HT1080 (cell line): Measurements from ENCODE around the gene SNHG17. TPM values are rescaled to one million over a fixed set of nuclear protein-coding genes. Genes with fewer than 3 reads are reported as not detected.
"Not testable (repeated sequence)": the region's sequence is repeated elsewhere in the genome, so short reads cannot be mapped to it uniquely, and the experiment has no call there.

Experiments used
- DNase-seq: peaks from one replicate; pipeline ENCODE4 v3.0.0-alpha.2; 2015; ENCODE audit warnings: low read depth
- polyA plus RNA-seq, 2 experiments: library from polyadenylated mRNA; depleted of rRNA; stranded (reverse); fragments of >200 nt; gene quantifications; 2 replicates each; pipeline ENCODE4 v1.2.3, GENCODE V29; 2015
- total RNA-seq: library from RNA; depleted of rRNA; stranded (reverse); fragments of >200 nt; shearing (Covaris generic); gene quantifications from 2 replicates; pipeline ENCODE4 v1.2.3, GENCODE V29; 2014; rRNA removed

The SNHG17 gene
- total RNA-seq: 25.2 and 38.1 TPM in 2 replicates
- 33.3 and 34.3 TPM in 2 replicates for polyA plus RNA-seq (2015; cell fraction: cytosol; rRNA removed)
- 106 and 117 TPM in 2 replicates for polyA plus RNA-seq (2015; cell fraction: nucleus; rRNA removed)

DNA sequence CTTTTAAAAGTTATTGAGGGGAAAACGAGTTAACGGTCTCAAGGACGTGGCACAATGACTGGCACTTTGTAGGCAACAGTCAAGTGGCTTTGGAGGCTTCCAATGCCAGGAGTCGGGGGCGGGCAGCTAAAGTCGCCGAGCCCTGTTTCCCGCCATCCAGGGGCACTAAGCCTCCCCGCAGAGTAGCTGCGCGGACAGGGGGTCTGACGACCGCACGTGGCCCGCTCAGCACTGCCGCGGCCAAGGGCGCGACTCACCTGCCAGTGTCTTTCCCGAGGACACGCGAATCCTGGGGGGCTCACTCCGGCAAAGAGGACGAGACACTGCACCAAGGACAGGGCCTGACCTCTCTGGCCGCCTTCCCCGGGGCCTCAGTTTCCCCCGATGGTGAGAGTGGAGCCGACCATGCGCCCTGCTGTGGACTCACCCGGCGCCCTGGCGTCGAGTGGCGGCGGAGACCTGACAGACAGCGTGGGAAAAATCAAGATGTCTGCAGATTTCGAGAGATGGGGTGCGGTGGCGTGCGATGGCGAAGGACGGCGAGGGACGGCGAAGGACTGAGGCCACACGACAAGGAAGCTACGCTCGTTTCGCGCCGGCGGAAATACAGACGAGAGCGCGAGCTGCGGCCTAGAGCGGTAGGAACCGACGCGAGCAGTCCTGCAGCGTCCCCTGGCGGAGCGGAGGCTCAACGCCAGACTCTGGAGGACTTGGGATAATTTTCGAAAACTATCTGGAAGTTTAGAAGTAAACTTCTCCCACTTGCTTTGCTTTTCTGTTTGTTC, at the start of gene SNHG17:
Gene SNHG17, minus strand, starts transcription at position 559 of the 785 bp plus-strand sequence.
- DNase-seq: peak; percentile 83

DNA sequence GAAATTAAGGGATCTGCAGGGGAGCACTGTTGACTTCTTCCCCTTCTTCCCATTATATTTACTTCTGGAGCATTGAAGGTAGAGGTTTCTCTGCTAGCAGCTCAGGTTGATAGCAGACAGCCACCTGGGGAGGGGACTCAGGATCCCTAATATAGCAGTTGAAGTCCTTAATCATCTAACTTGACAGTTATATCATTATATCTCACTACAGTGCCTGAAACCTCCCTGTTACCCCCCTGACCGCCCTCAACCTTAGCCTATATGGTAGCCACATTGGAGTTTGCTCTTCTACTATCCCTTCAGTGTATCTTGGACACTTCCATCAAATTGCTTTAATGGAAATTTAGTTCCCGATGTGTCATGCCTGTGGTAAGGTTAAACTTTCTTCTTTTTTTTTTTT, 44.5 kb upstream of the SNHG17 start:
- DNase-seq: no peak

DNA sequence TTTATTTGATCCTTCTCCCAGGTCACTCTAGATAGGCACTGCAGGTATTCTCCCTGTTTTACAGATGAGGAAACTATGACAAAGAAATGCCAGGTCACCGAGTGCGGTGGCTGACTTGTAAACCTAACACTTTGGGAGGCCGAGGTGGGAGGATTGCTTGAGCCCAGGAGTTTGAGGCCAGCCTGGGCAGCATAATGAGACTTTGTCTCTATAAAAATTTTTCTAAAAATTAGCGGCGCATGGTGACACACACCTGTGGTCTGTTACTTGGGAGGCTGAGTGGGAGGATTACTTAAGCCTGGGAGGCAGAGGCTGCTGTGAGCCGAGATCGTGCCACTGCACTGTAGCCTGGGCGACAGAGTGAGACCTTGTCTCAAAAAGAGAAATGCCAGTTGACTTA, 42.6 kb upstream of the SNHG17 start:
- DNase-seq: no peak

DNA sequence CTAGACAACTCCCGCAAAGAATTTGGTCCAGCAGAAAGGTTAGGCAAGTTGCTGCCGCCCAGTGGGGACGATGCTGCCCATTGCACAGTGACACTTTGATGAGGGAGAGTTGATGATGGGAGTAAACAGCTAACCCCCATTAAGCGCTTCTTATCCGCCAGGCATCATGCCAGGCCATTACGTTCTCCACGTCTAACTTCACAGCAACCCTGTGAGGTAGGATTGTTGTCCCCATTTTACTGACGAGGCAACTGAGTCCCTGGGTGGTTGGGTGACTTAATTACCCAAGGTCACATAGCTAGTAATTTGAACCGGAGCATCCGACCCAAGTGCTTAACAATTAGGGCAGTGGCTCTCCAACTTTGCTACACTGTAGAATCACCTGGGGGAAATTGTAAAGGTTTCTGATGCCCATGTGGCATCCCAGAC, 38.3 kb upstream of the SNHG17 start:
- DNase-seq: peak; percentile 21

DNA sequence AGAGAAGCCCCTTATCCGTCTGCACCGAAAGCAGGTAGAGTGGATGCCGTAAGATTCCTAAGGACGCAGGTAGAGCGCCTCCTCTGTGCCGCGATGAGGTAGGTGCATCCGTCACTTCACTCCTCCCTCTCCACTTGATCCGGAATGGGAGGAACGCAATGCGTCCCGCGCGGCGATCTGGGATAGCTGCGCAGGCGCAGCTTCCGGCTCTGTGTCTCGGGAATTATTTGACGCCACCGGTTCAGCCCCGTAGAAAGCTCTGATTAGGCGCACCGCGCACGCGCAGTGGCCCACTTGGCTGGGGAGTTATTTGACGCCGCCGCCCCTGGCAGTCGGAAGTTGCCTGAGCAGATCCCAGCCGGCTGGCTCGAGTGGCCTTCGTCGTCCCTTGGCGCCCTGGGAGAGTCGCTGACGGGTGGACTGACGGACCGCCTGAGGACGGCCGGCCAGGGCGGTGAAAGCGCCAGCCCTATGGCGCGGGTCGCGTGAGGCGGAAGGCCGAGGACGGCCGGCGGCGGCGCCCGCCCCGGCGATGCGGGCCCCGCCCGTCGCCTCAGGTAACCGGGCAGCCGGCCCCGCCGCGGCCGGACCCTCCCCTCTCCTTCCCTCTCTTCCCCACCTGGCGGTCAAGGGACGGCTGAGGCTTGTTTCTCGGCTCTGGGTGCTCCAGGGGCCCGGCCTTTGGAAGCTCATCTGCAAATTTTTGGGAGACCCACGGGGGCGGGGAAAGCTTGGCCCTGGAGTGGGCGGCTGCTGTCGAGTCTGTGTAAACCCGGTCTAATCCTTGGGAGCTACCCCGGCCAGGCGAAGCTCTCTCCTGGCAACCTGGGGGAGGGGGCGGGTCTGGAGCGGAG, 37.6 kb upstream of the SNHG17 start, which contains the start of gene RALGAPB:
Gene RALGAPB, plus strand, starts transcription at position 331 of the 854 bp plus-strand sequence. CDS start 15,590 bp downstream, outside the sequence.
- DNase-seq: peak; percentile 98

DNA sequence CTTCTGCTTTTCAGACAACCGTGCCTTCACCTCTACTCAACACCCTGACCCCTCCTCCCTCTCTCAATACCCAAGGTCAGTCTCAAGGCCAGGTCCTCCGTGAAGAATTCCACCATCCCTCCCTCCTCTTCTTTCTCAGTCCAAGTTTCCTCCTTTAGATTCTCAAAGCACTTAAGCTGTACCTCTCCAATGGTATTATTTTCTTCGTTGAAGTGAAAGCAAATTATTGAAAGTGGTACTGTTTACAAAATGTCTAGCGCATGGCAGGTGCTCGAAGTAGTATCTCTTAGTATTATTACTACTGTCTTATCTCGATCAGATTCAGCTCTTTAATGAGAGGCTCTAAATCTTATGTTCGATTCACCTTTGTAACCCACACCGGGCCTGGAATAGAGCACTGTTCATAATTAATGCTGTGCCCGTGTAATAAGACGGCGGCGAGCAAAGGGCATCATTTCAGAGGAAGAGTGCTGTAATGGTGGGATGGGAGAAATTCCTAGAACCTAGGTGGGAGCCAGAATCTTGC, 36.9 kb upstream of the SNHG17 start:
- DNase-seq: no peak

GRCh38 chr20:38471245-38471644, 36.1 kb upstream of the SNHG17 start:
- no peak for DNase-seq

GRCh38 chr20:38466983-38467382, 31.9 kb upstream of the SNHG17 start:
- no peak for DNase-seq

DNA sequence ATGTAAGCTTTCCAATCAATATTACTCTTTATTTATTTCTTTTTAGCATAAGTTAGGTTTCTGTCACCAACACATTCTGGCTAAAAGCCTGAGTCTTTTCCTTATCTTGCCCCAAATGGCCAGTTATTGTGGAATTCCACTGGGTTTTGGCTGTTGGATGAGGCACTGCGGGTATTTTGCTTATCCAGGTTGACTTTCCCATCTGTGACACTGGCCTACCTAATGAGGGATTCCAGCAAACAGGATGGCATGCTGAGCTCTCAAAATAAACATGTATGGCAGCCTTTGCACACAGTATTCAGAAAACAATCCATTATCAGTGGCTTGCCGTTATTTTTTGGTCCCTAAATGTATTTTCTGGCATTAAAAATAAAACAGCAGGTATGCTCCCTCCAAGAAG, 31.0 kb upstream of the SNHG17 start:
- no peak for DNase-seq

- not testable (repeated sequence) for DNase-seq
These were observed 26.4 kb upstream of the SNHG17 start for GRCh38 chr20:38461569-38461968.

DNA sequence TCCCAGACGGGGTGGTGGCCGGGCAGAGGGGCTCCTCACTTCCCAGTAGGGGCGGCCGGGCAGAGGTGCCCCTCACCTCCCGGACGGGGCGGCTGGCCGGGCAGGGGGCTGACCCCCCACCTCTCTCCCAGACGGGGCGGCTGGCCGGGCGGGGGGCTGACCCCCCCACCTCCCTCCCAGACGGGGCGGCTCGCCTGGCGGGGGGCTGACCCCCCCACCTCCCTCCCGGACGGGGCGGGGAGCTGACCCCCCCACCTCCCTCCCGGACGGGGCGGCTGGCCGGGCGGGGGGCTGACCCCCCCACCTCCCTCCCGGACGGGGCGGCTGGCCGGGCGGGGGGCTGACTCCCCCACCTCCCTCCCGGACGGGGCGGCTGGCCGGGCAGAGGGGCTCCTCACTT, 26.0 kb upstream of the SNHG17 start:
- not testable (repeated sequence) for DNase-seq

DNA sequence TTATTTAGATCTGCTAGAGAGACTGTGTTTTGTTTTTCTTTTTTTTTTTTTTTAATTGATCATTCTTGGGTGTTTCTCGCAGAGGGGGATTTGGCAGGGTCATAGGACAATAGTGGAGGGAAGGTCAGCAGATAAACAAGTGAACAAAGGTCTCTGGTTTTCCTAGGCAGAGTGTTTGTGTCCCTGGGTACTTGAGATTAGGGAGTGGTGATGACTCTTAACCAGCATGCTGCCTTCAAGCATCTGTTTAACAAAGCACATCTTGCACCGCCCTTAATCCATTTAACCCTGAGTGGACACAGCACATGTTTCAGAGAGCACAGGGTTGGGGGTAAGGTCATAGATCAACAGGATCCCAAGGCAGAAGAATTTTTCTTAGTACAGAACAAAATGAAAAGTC, 25.5 kb upstream of the SNHG17 start:
- DNase-seq: not testable (repeated sequence)

- peak; percentile 81 for DNase-seq
These were observed 25.0 kb upstream of the SNHG17 start for GRCh38 chr20:38460040-38460623.

- no peak for DNase-seq
These were observed 23.2 kb upstream of the SNHG17 start for GRCh38 chr20:38458314-38458713.

- DNase-seq: no peak
These were observed 19.7 kb upstream of the SNHG17 start for GRCh38 chr20:38454556-38455473.

DNA sequence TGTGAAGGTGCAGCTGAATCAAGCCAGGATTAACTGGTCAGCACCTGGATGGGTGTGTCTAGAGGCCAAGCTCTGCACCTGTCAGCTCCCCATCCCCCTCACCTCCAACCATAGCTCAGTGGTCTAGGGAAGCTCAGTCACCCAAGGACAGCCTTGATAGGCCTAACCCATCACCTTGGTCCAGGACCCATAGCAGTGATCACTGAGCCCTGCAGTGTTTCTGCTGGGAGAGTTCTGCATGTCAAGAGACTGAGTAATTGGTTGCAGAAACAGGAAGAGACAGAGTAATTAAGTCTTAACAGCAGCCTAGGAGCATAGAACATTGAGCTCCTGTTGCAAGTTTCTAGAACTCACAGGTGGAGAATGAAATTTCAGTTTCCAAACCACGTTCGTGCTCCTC, 18.8 kb upstream of the SNHG17 start:
- DNase-seq: no peak

DNA sequence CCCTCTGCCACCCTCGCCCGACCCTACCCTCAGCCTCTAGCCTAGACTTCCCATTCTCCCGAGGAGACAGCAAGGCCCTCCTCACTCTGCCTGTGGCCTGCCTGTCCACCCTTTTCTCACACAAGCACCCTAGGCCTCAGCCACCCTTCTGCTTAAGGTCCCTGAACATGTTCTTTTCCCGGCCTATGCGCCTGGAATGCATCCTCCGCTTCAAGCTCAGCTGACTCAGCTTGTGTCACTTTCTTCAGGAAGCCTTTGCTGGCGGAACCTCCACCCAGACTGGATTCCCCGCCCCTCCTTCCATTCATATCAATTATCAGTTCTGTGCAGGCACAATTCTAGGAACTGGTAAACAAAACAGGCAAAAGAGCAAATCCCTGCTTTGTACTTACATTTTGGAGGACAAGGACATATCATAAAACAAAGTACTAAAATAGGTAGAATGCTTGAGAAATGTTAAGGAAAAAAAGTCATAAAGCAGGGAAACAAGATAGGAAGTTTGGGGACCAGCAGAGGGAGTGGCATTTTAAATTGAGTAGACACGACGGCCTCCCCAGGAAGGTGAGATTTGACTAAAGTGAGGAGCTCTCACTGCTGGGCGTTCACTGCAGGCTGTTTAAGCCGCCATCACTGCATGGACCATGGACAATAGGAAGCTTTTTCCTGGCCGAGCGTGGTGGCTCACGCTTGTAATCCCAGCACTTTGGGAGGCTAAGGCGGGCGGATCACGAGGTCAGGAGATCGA, 17.9 kb upstream of the SNHG17 start:
- DNase-seq: peak; percentile 74

GRCh38 chr20:38450412-38450975, 15.4 kb upstream of the SNHG17 start:
- peak; percentile 79 for DNase-seq

DNA sequence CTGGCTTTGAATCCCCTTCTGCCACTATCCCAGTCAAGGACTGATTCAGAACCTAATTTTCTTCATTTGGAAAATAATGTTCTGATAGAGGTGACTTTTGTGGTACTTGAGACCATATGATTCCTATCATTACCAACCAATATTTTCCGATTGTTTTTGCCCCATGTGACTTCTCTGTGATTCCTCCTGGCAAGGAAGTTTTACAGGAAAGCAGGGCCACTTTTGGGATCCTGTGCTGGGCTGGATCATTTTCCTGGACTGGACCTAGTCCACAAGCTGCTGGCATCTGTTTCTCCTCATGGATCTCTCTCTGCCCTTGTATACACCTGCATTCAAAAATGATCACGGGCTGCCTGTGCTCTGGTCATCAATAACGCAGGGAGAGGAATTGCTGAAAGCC, 13.9 kb upstream of the SNHG17 start:
- no peak for DNase-seq
